GM08714 (cell line): Measurements from ENCODE around the gene HUWE1.

Experiments
- H3K4me3 ChIP-seq: fragments of 200-500 bp; sonication (Bioruptor generic); 2 replicates; pipeline ENCODE4 v1.5.1; 2014; ENCODE audit warnings: mild to moderate bottlenecking, low read length, inconsistent platforms
- ZNF274 ChIP-seq: IDR thresholded peaks from 2 replicates; pipeline ENCODE4 v1.6.1; 2012; ENCODE audit warnings: mild to moderate bottlenecking, low read depth, low read length

Gene HUWE1

DNA sequence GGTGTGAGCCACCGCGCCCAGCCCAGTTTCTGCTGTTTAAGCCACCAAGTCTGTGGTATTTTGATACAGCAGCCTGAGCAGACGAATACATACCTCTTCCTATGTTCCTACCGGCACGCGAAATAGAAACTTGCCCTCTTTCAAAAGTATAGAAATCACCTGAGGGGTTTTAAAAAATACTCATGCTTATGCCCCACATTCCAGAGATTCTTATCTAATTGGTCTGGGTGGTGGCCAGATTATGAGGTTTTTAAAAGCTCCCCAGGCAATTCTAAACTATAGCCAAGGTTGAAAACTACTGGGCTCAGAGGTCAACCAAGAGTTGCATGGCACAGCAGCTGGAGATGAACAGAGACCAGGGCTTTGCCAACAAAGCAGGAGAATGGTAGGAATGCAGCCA lies 24.9 kb upstream of the HUWE1 start:
- no peak overlapping the region for H3K4me3 ChIP-seq
- TF ChIP-seq ZNF274, result no peak

DNA sequence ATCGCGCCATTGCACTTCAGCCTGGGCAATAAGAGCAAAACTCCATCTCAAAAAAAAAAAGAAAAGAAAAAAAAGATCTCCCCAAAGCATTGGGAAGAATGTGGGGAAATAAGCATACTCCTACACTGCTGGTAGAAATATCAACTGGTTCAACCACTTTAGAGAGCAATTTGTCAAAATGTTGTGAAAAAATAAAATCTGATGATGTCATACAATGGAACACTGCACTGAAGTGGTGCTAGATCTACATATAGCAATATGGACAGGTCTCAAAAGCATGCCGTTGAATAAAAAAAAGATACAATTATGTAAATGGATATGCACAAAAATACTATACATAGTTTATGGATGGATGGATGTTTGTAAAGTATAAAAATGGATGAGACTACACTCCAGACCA lies 18.3 kb upstream of the HUWE1 start:
- TF ChIP-seq ZNF274, result no peak
- H3K4me3 ChIP-seq, result no peak overlapping the region

DNA sequence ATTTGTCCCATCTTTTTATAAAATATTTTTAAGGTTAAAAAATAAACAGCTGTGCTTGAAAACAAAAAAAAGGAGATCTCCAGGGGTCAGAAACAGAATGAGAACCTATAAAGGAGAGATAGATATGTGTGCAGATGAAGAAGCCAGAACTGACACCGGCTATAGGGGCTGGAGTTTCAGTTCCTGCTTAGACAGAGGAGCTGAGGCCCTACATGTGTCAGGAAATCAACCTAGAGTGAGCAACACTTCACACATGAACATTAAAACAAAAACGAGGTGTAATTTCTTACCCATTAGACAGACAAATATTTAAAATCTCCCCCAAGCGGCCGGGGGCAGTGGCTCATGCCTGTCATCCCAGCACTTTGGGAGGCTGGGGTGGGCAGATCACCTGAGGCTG lies 17.8 kb upstream of the HUWE1 start:
- H3K4me3 ChIP-seq, result no peak overlapping the region
- no peak for TF ChIP-seq ZNF274

DNA sequence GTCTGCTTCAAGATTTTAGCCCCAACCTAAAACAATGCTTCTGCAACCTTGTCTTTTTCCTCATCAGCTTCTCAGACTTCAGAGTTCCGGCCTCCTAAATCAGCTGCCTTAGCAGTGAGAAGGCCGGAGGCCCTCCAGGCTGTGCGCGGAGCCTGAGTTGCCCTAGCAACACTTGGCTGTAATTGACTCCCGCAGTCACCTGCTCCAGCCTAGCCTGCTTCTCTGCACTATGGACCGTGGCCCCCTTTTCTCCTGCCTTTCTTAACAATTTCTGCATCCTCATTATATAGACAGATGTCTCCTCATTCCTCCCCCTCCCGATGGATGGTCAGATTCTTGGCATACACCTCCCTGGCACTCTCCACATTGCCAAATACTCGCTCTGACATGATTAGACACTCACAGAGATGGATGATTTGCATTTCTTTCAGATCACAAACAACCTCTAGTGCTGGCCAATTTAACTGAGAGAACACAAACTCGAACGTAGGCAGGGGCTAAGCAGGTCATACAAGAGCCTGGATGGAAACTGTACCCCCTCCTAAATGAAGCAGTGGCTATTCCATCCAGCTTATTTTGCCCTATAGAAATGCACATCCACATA lies 9.5 kb upstream of the HUWE1 start:
- no peak for TF ChIP-seq ZNF274
- H3K4me3 ChIP-seq, result no peak overlapping the region

DNA sequence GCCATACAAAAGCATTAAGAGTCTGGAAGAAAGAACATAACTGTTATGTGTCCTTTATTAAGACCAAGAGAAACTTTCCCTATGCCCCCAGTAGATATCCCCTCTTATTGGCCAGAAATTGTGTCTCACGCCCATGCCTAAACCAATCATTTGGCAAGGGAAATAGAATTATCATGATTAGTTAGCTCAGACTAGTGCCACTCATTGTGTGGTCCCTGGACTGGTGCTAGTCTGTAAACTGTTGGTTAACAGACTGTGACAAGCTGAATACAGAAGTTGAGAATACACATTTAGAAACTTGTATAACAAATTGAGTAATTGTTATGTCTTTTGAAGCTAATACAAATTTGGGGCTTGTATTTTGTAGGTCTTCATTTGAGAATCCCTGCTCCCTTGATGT lies 8.1 kb upstream of the HUWE1 start:
- no peak overlapping the region for H3K4me3 ChIP-seq
- no peak for TF ChIP-seq ZNF274

DNA sequence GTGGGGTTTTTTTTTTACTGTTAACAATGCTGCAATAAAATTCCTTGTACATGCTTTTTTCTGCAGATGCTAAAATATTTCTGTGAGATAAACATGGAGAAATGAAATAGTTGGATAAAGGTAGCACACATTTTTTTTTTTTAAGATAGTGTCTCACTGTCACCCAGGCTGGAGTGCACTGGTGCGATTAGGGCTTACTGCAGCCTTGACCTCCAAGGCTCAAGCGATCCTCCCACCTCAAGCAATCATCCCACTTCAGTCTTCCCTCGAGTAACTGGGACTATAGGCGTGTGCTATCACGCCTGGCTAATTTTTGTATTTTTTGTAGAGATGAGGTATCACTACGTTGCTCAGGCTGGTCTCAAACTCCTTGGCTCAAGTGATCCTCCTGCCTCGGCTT lies 1.8 kb upstream of the HUWE1 start:
- TF ChIP-seq ZNF274, result no peak
- no peak overlapping the region for H3K4me3 ChIP-seq

DNA sequence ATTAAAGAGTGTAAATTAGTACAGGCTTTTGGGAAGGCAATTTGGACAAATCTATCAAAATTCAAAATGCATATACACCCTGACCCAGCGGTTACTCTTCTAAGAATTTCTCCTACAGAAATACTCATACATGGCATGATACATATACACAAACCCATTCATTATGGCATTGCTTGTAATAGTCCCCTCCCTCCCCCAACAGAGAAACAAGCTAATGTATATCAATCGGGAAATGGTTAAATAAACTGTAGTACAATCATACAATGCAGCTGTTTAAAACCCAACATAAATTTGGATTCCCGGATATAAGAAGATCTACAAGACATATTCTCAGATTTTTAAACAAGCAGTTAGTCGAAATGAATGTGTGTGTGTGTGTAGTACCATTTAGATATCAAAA lies 808 bp downstream of the HUWE1 start:
- peak overlapping the region; percentile 77 for H3K4me3 ChIP-seq
- no peak for TF ChIP-seq ZNF274

DNA sequence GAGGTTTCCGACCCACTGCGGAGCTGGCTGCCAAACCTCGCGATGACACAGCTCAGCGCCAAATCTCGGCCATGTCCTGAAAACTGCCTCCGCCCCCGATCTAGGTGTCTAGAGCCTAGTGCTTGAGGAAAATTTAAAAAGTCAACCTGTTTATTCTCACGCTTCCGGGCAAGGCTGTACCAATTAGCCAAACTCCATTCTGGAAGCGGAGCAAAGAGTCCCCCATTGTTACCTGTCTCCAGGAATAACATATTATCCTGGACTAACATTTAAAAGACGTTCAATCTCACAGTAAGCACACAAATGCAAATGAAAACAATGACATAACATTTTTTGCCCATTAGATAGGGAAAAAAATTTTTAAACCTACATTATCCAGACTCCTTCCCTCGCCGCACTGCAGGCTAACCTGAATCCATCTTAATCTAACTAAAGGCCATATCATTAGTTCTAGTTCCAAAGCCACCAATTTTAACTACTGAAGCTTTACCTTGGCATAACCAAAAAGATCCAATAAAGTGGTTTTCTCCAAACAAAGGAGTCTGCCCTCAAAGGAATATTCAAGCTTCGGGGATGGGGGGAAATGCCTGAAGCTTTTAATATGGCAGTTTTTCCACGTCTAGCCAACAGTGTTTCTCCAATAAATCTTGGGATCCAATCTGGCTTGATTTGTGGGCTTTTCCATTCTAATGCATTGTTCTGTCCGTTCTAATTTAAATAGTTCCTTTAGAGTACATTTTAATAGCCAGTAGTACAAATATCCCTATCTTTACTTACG lies 1.9 kb downstream of the HUWE1 start:
- peak overlapping the region; percentile 77 for H3K4me3 ChIP-seq
- no peak for TF ChIP-seq ZNF274

DNA sequence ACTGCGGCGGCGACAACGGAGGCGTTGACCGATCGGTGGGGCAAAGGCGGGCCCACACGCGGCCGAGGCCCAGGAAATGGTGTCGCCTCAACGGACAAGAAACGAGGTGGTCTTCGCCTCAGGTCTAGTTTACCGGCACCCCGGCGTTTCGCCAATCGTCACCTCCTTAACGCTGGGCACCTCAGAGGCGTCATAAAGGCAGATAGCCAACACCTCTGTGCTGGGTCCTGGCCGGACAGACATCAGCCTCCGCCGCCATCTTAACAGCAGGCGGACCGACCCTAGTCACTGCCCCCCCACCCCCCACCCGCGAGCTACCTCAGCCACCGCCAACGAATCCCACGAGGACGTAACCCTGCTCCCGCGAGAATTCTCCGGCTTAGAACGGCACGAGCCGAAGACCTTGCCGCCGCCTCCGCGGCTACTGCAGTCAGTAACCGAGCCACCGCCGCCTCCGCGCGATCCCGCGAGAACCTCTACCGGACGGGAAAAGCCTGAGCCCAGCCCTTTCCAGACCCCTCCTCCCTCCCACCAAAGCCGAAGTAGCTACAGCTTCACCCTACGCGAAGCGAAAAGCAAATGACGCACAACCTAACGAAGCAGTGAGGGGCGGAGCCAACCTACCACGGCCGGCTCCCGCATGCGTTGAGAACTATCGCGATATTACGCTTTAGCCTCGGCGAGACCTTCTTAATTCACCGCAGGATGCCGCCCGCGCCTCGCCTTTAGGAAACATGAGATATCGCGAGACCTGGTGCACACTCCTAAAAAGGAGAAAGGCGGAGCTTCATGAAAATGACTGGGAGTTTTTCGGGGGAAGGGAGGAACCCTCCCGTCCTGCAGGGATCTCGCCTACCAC lies 2.7 kb downstream of the HUWE1 start:
- no peak for TF ChIP-seq ZNF274
- peak overlapping the region; percentile 78 for H3K4me3 ChIP-seq

DNA sequence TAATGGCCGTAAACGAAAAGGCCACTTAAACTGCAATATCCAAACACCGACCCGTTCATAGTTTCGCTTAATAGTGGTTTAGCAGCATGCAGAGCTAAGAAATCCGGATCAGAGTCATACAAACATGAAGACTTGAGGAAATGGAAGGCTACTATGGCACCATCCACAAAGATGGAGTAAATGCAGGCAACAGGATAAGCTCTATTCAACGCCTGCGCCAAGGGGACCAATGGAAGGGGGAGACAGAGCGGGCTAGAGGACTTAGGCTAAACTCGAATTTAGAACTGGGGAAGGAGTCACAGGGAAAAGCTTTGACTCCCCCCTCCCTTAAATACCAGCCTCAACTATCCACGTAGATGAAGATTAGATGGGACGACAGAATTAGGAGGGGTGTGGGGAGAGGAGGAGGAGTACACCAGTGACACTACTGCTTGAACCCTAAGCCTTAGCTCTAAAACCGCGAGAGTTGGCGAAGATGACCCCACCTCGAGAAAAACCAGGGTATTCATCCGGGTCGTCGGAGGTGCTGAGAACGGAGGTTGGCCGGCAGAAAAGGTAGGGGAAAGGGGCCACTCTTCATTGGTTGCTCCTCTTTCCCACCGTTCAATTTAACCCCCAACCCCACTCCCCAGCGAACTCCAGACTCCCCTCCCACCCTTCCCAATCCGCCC lies 3.5 kb downstream of the HUWE1 start:
- peak overlapping the region; percentile 78 for H3K4me3 ChIP-seq
- no peak for TF ChIP-seq ZNF274

DNA sequence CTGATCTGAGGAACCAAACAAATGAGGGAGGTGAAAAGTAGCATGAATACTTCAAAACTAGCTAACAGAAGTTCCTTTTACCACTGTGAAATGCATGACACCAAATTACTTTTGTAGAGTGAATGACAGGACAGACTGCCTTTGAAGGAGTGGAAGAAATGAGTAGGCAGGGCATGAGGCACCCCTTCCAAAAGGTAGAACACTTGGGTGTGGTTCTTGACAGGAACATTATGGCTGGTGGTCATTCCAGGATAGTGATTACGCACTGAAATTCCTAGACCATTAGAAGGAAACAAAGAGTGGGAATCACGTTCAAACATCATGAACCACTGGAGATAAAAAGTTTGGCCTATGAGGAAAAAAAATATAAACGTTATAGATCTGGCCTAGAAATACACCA lies 4.9 kb downstream of the HUWE1 start:
- no peak overlapping the region for H3K4me3 ChIP-seq
- no peak for TF ChIP-seq ZNF274

DNA sequence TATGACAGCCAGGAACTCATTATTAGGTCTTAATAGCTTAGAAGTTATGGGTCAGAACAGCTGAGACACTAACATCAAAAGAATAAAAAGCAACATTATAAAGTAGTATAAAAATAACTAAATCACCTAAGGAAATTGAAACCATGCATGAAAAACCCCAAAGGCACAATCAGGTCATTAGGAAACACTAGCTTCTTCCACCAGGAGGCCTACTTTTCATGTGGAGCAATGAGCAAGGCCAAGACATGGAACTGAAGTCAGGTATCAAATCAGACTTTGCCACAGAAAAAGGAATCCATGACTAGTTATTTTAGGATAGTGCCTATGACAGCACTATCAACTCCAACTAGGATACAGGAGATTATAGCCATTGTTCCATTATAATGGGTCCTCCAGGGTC lies 7.9 kb downstream of the HUWE1 start:
- H3K4me3 ChIP-seq, result no peak overlapping the region
- no peak for TF ChIP-seq ZNF274

DNA sequence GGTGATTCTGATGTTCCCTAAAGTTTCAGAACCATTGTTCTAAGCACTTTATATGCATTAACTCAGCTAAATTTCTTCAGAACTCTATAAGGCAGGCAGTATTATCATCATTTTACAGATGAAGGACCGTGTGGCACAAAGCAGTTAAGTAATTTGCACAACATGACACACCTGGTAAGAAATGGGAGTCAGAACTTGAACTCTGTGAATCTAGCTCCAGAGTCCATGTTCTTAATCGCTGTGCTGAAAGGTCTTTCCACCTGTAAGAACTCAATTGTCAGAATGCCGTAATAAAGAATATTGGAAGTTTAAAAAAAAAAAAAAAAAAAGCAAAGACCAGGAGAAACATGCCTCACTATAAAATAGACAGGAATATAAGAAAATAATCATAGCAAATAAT lies 9.2 kb downstream of the HUWE1 start:
- TF ChIP-seq ZNF274, result no peak
- H3K4me3 ChIP-seq, result no peak overlapping the region

DNA sequence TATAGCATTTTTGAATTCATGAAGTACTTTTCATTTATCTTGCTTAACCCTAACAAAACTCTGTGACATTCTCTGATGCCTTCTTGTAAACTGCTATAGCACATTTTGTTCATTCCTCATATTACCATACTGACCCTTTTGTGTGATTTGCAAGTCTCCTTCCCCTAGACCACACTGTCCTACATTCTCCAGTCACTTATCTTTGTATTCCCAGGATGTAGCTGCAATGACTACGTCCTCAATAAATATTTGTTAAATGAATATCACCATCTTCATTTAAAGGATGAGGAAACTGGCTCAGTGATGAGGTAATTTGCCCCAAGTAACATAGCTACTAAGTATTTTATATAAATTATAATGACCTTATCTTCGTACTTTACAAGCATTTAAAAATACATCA lies 11.9 kb downstream of the HUWE1 start:
- no peak overlapping the region for H3K4me3 ChIP-seq
- TF ChIP-seq ZNF274, result no peak

DNA sequence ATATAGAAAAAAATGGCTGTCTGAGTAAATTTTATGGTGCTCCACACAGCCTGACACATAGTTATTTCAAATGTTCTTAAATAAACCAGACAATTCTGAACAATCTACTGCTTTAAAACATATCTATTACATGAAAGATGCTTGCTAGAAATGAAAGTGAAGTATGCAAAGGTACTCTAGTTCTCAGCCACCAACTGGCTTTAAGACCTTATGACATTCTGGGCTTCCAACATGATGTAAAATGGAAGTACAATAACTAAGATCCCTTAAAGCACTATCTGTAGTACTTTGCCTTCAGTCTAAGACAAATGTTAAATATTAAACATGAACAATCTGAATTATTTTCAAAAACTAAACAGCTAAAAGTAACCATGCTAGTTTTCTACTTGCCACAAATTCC lies 17.3 kb downstream of the HUWE1 start:
- no peak overlapping the region for H3K4me3 ChIP-seq
- TF ChIP-seq ZNF274, result no peak
